GM12874 (cell line): ENCODE measurements around the gene CAVIN1.

Experiments
- CTCF ChIP-seq: IDR thresholded peaks from 2 replicates; pipeline ENCODE4 v1.5.1; 2011; ENCODE audit warnings: low read depth, mild to moderate bottlenecking, control low read depth, low read length, moderate library complexity; ENCODE audit not compliant: insufficient read depth

CAVIN1 gene

DNA sequence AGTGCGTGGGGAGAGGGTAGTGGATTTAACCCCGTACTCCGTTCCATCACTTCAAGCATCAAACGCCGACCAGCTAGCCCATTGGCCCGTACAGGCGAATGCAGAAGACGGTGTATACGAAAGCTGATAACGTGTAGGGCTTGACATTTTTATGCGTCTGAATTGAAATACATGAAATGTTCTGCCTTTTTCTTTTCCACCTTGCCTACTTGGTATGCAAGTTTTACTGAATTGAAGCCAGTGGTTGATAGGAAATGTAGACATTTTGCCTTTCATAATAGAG is 34.0 kb downstream of the CAVIN1 start:
- TF ChIP-seq CTCF: no peak

DNA sequence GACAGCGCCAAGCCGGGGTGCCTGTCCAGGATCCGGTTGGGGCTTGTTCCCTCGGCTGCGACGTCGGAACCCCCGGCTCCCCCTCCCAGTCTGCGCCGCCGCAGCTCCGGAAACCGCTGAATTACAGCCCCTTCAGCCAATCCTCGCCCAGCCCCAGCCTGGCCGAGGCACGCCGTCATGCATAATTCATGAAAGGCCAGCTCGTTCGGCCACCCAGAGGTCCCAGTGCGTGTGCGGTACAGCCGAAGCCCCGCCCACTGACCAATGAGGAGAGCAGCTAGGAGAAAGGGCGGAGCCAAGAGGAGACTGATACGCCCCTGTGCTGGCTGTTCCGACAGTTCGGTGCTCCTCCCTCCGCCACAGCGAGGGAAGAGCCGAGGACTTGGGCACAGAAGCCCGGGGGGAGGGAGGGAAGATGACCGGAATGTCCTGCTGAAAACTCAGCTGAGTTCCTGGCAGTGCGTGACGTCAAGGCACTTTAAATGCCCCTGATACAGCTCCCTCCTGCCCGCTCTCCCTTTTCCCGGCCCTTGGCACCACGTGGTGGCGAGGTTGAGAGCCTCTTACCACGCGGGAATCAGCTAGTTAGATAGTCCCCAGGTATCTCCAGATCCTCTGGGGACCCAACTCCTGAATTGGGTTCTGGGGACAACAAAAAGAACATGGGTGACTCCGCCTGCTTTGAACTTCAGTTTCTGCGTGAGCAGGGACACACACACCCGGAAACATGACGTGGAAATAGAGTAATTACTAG is 34.5 kb downstream of the CAVIN1 start, which contains the start of gene STAT3:
Gene STAT3 (minus strand): TSS at position 62 of the 754 bp plus-strand sequence. CDS start 39,926 bp downstream, outside the sequence.
- TF ChIP-seq CTCF: no peak

DNA sequence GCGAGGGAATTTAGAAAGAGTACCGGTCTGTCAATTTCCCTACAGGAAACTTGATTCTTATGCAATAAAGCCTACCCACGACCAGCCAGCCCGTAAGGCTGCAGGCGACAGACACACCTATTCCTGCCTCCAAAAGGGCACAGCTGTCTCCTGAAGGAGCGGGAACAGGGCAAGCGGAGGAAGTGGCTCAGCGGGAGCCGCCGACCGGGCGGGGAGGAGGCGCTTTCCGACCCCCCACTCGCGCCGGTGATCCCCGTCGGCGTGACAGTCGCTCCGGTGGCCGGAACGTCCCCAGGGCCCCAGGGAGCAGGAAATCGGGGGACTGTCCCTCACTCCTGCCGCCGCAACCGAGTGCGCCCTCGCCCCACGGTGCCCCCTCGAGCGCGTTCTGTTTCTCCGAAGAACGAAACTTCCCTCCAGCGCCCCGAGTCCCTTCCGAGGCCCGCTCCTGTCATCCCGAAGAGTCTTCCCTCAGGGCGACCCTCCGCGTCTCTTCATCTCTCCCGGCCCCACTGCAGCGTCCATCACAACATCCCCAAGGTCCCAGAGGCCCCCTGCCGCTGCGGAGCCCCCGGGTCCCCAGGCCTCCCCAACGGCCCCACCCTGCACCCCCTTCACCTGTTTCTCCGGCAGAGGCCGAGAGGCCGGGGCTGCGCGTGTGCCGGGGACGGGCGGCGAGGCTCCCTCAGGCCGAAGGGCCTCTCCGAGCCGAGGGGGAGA is 35.2 kb downstream of the CAVIN1 start:
- no peak for TF ChIP-seq CTCF

DNA sequence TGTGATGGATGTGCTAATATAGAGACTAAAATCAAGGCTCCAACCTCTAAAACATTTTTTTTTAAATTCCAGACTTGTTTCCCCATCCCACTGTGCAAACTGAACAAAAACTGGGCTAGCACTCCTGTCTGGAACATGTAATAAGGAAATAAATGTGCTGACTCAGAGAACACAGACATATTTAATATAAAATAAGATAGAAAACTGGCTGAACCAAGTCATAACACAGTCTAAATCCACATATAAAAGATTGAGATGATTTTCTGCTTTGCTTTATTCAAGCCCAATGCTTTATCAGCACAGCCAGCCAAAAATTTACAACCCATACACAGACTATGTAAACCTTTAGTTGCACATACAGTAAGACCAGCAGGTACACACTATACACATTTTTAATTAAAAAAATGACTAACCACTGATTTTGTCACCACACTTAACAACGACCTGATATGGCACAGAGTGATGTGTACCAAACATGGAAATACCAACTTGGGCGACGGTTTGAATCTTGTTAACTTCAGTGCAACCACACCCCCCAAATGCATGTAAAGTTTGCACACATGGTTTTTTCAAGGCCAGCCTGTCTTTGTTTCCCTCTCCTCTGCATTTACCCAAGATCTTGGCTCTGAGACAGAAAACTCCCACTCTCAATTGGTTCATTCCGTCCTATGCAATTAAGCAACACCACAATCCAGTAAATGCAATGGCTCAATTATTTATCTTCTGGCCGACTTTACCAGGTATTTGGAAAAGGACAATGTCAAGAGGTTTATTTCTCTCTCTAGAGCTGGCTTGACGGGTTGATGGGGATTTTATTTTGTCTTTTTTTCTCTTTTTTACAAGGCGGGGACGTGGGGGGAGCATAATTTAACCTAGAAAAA is 36.0 kb downstream of the CAVIN1 start:
- no peak for TF ChIP-seq CTCF

DNA sequence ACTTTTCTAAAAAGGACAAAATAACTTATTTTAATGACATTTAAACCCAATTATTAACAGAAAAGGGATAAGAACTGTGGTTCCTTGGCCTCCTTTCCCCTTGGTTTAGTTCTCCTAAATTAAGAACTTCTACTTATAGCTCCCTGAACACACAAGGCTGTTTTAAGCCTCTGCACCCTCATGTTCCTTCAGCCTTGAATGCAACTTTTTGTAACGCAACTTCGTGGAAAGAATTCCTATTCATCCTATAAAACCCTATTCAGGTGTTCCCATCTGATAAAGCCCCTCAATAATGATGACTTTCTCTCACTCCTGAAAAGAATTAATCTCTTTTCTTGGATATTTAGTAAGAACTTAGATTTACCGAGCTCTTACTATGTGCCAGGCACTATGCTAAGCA is 41.2 kb downstream of the CAVIN1 start:
- TF ChIP-seq CTCF: no peak

GRCh38 chr17:42380935-42381334 is 42.1 kb downstream of the CAVIN1 start:
- no peak for TF ChIP-seq CTCF

GRCh38 chr17:42378959-42379594 is 44.0 kb downstream of the CAVIN1 start:
- no peak for TF ChIP-seq CTCF
